Hepatocyte (in vitro differentiated cells): ENCODE measurements around the gene CSMD2. TPM values are rescaled to one million over a fixed set of nuclear protein-coding genes. Genes with fewer than 3 reads are reported as not detected.

Experiments
- DNase-seq: peaks from one replicate; pipeline ENCODE4 v3.0.0-alpha.2; 2016; ENCODE audit warnings: low spot score
- H2AFZ ChIP-seq: fragments of 200-600 bp; sonication (generic); 2 replicates; pipeline ENCODE4 v1.6.0; 2016; ENCODE audit warnings: antibody characterized with exemption, mild to moderate bottlenecking
- H3K27ac ChIP-seq: fragments of 200-600 bp; sonication (generic); 2 replicates; pipeline ENCODE4 v1.5.1; 2016; ENCODE audit warnings: mild to moderate bottlenecking
- H3K27me3 ChIP-seq: fragments of 200-600 bp; sonication (generic); 2 replicates; pipeline ENCODE4 v1.6.1; 2016
- H3K36me3 ChIP-seq: fragments of 200-600 bp; sonication (generic); replicated peaks from 2 replicates; pipeline ENCODE4 v1.5.1; 2016; ENCODE audit warnings: low read depth; ENCODE audit not compliant: insufficient read depth
- H3K4me1 ChIP-seq: fragments of 200-600 bp; sonication (generic); 2 replicates; pipeline ENCODE4 v1.5.1; 2016; ENCODE audit warnings: mild to moderate bottlenecking, moderate library complexity; ENCODE audit not compliant: insufficient read depth
- H3K4me2 ChIP-seq: fragments of 200-600 bp; sonication (generic); 2 replicates; pipeline ENCODE4 v1.6.0; 2016
- H3K4me3 ChIP-seq: fragments of 200-600 bp; sonication (generic); 2 replicates; pipeline ENCODE4 v1.5.1; 2016; ENCODE audit warnings: mild to moderate bottlenecking
- H3K79me2 ChIP-seq: fragments of 200-600 bp; sonication (generic); 2 replicates; pipeline ENCODE4 v1.6.0; 2017; ENCODE audit warnings: mild to moderate bottlenecking
- H3K9me2 ChIP-seq: fragments of 200-600 bp; sonication (generic); replicated peaks from 2 replicates; pipeline ENCODE4 v1.6.0; 2017; ENCODE audit warnings: mild to moderate bottlenecking; ENCODE audit not compliant: insufficient read depth
- H3K9me3 ChIP-seq: fragments of 200-600 bp; sonication (generic); 2 replicates; pipeline ENCODE4 v1.5.1; 2016; ENCODE audit warnings: low read depth, mild to moderate bottlenecking
- H4K20me1 ChIP-seq: fragments of 200-600 bp; sonication (generic); 2 replicates; pipeline ENCODE4 v1.6.0; 2016; ENCODE audit warnings: mild to moderate bottlenecking; ENCODE audit not compliant: insufficient read depth, poor library complexity, severe bottlenecking
- CTCF ChIP-seq: fragments of 200-600 bp; sonication (generic); IDR thresholded peaks from 2 replicates; pipeline ENCODE4 v1.5.1; 2016; ENCODE audit warnings: antibody characterized with exemption, mild to moderate bottlenecking; ENCODE audit not compliant: poor library complexity
- EZH2 ChIP-seq: fragments of 200-600 bp; sonication (generic); IDR thresholded peaks from 2 replicates; pipeline ENCODE4 v1.6.1; 2016; ENCODE audit warnings: antibody characterized with exemption, mild to moderate bottlenecking, borderline replicate concordance
- EZH2phosphoT487 ChIP-seq: fragments of 200-600 bp; sonication (generic); IDR thresholded peaks from one replicate; pipeline ENCODE4 v1.6.1; 2018; ENCODE audit warnings: antibody characterized with exemption, mild to moderate bottlenecking, low read depth, moderate library complexity; ENCODE audit not compliant: unreplicated experiment, severe bottlenecking
- WGBS: methylation state at CpG from one replicate; pipeline ENCODE4 v1.1.6; 2016; ENCODE audit warnings: low lambda C conversion rate; ENCODE audit errors: missing lambda C conversion rate; 5-methylcytosine and 5-hydroxymethylcytosine counted together
- polyA plus RNA-seq: library from polyadenylated mRNA; unstranded; fragments of >200 nt; fragmentation: Nextera tagmentation; extraction: Ambion mirVana; gene quantifications from 2 replicates; pipeline ENCODE4 v1.2.1, GENCODE V29; 2016
- total RNA-seq: library from RNA; depleted of rRNA; stranded (reverse); fragments of >200 nt; gene quantifications from 2 replicates; pipeline ENCODE4 v1.2.3, GENCODE V29; 2014

The CSMD2 gene
- total and polyA plus RNA-seq, 2 experiments from 2014 or later = 0.10 to 0.37 TPM

- no peaks in the 10 kb centered on the region for H4K20me1 ChIP-seq
- H3K27ac ChIP-seq = no peak overlapping the region
- H3K36me3 ChIP-seq = no peaks in the 10 kb centered on the region
- TF ChIP-seq EZH2 (no peak), CTCF (no peak), EZH2phosphoT487 (no peak)
- peaks cover 5% of the 10 kb centered on the region for H3K27me3 ChIP-seq
- no peak for DNase-seq
- no peaks in the 10 kb centered on the region for H3K79me2 ChIP-seq
- no peak overlapping the region for H3K4me3 ChIP-seq
- H3K9me2 ChIP-seq = no peaks in the 10 kb centered on the region
- no peak overlapping the region for H3K4me2 ChIP-seq
- no peaks in the 10 kb centered on the region for H3K4me1 ChIP-seq
- 93% methylated on average over 9 of the region's 9 CpGs for WGBS
- H3K9me3 ChIP-seq = no peaks in the 10 kb centered on the region
- no peak overlapping the region for H2AFZ ChIP-seq
These were observed 556.1 kb downstream of the CSMD2 start for GRCh38 chr1:33608825-33609400.

GRCh38 chr1:33607444-33608005 is 557.5 kb downstream of the CSMD2 start:
- Histone ChIP-seq H3K9me2 (no peaks in the 10 kb centered on the region), H3K36me3 (no peaks in the 10 kb centered on the region), H3K4me2 (no peak overlapping the region), H4K20me1 (no peaks in the 10 kb centered on the region), H3K9me3 (no peaks in the 10 kb centered on the region), H3K27me3 (no peaks in the 10 kb centered on the region), H2AFZ (no peak overlapping the region), H3K79me2 (no peaks in the 10 kb centered on the region), H3K27ac (no peak overlapping the region), H3K4me1 (no peaks in the 10 kb centered on the region), H3K4me3 (no peak overlapping the region)
- no peak for TF ChIP-seq CTCF
- TF ChIP-seq EZH2 = no peak
- no peak for TF ChIP-seq EZH2phosphoT487
- DNase-seq = no peak
- 83% methylated on average over 12 of the region's 12 CpGs for WGBS

GRCh38 chr1:33606272-33606671 is 558.8 kb downstream of the CSMD2 start:
- TF ChIP-seq EZH2phosphoT487 (no peak), CTCF (no peak), EZH2 (no peak)
- WGBS = 79% methylated on average over 9 of the region's 9 CpGs
- DNase-seq = no peak
- H3K4me2 ChIP-seq = no peak overlapping the region
- H3K9me3 ChIP-seq = no peaks in the 10 kb centered on the region
- H2AFZ ChIP-seq = no peak overlapping the region
- no peaks in the 10 kb centered on the region for H4K20me1 ChIP-seq
- H3K4me3 ChIP-seq = no peak overlapping the region
- no peaks in the 10 kb centered on the region for H3K27me3 ChIP-seq
- no peaks in the 10 kb centered on the region for H3K9me2 ChIP-seq
- H3K27ac ChIP-seq = no peak overlapping the region
- H3K36me3 ChIP-seq = no peaks in the 10 kb centered on the region
- no peaks in the 10 kb centered on the region for H3K4me1 ChIP-seq
- no peaks in the 10 kb centered on the region for H3K79me2 ChIP-seq
